GM18858 (cell line): ENCODE measurements around the gene ILF3.
"Not testable (repeated sequence)": the region's sequence is repeated elsewhere in the genome, so short reads cannot be mapped to it uniquely, and the experiment has no call there.

Source experiments
- ATAC-seq: cut with Tn5 transposase; IDR thresholded peaks from one replicate; pipeline ENCODE4 v1.9.1; 2021; ENCODE audit not compliant: unreplicated experiment

Gene ILF3

GRCh38 chr19:10671922-10672321 is 17.8 kb downstream of the ILF3 start:
- ATAC-seq: not testable (repeated sequence)

GRCh38 chr19:10675214-10675613 is 21.1 kb downstream of the ILF3 start:
- not testable (repeated sequence) for ATAC-seq

GRCh38 chr19:10677751-10678150 is 23.6 kb downstream of the ILF3 start:
- no peak for ATAC-seq

- ATAC-seq: no peak
These were observed 24.7 kb downstream of the ILF3 start for GRCh38 chr19:10678813-10679212.

GRCh38 chr19:10679743-10680142 is 25.6 kb downstream of the ILF3 start:
- no peak for ATAC-seq

GRCh38 chr19:10680545-10681135 is 26.5 kb downstream of the ILF3 start:
- ATAC-seq: no peak

GRCh38 chr19:10681658-10682057 is 27.5 kb downstream of the ILF3 start:
- ATAC-seq: no peak

GRCh38 chr19:10682397-10683063 is 28.4 kb downstream of the ILF3 start:
- no peak for ATAC-seq

GRCh38 chr19:10683064-10683426 is 28.9 kb downstream of the ILF3 start:
- no peak for ATAC-seq

- ATAC-seq: no peak
These were observed 29.4 kb downstream of the ILF3 start for GRCh38 chr19:10683582-10683981.

- no peak for ATAC-seq
These were observed 31.1 kb downstream of the ILF3 start for GRCh38 chr19:10685210-10685609.

- ATAC-seq: no peak
These were observed 32.0 kb downstream of the ILF3 start for GRCh38 chr19:10686193-10686592.

- ATAC-seq: no peak
These were observed 32.7 kb downstream of the ILF3 start for GRCh38 chr19:10686661-10687517.

- no peak for ATAC-seq
These were observed 33.6 kb downstream of the ILF3 start for GRCh38 chr19:10687518-10688288.

- ATAC-seq: no peak
These were observed 34.6 kb downstream of the ILF3 start for GRCh38 chr19:10688545-10689280.

- ATAC-seq: no peak
These were observed 36.2 kb downstream of the ILF3 start for GRCh38 chr19:10690341-10690781.

GRCh38 chr19:10691178-10691881 is 37.2 kb downstream of the ILF3 start:
- ATAC-seq: no peak

GRCh38 chr19:10691883-10692282 is 37.7 kb downstream of the ILF3 start:
- no peak for ATAC-seq

GRCh38 chr19:10692673-10693264 is 38.6 kb downstream of the ILF3 start:
- ATAC-seq: no peak
